ENCODE measurements around the gene C5orf58. TPM values are rescaled to one million over a fixed set of nuclear protein-coding genes. Genes with fewer than 3 reads are reported as not detected.
A peak's percentile ranks its signal among the peaks of the same experiment; 100 is the strongest.

C5orf58 gene
- total and polyA plus RNA-seq, 7 experiments from 2014 or later, result 1.6 to 2.0 TPM; not detected in 5

GRCh38 chr5:170192829-170193228, 40.0 kb upstream of the C5orf58 start:
- no peaks in the 10 kb centered on the region for H3K4me1 ChIP-seq (ENCODE audit: control insufficient read depth in 2 of 2, insufficient read depth in 2 of 2, low read length in 2 of 2)
- intact Hi-C loops (cut with micrococcal nuclease), result no loop called here
- DNase-seq (no peak), ATAC-seq (no peak)
- no peak overlapping the region for H3K4me3 Mint-ChIP-seq
- no peaks in the 10 kb centered on the region for H3K9me3 ChIP-seq (ENCODE audit: control insufficient read depth in 2 of 3, low read length in 3 of 3)
- peak overlapping the region in 1 of 9 donors; percentile 24 for H3K27ac Mint-ChIP-seq
- no peak overlapping the region for H3K27ac ChIP-seq (ENCODE audit: low read depth, low read length)
- no peaks in the 10 kb centered on the region for H3K27me3 ChIP-seq (ENCODE audit: control insufficient read depth in 2 of 2, insufficient read depth in 2 of 2, low read length in 2 of 2)
- H3K4me1 Mint-ChIP-seq, result peaks cover 0 to 2% (median 0%) of the 10 kb centered on the region in 7 donors
- no peaks in the 10 kb centered on the region for H3K9me3 Mint-ChIP-seq
- no peaks in the 10 kb centered on the region for H3K36me3 Mint-ChIP-seq
- no peak overlapping the region for H3K4me3 ChIP-seq (ENCODE audit: low read length)
- peaks cover 0 to 20% (median 0%) of the 10 kb centered on the region in 5 donors for H3K27me3 Mint-ChIP-seq
- H3K36me3 ChIP-seq (ENCODE audit: control insufficient read depth in 2 of 3, insufficient read depth in 3 of 3, low read length in 3 of 3), result no peaks in the 10 kb centered on the region
- ChIA-PET POLR2A (no interaction called here), CTCF (no interaction called here)

GRCh38 chr5:170195961-170196360, 36.8 kb upstream of the C5orf58 start:
- Histone ChIP-seq H3K4me1 (ENCODE audit: control insufficient read depth in 2 of 2, insufficient read depth in 2 of 2, low read length in 2 of 2) (no peaks in the 10 kb centered on the region), H3K36me3 (ENCODE audit: control insufficient read depth in 2 of 3, insufficient read depth in 3 of 3, low read length in 3 of 3) (no peaks in the 10 kb centered on the region), H3K4me3 (ENCODE audit: low read length) (no peak overlapping the region), H3K9me3 (ENCODE audit: control insufficient read depth in 2 of 3, low read length in 3 of 3) (no peaks in the 10 kb centered on the region), H3K27me3 (ENCODE audit: control insufficient read depth in 2 of 2, insufficient read depth in 2 of 2, low read length in 2 of 2) (no peaks in the 10 kb centered on the region), H3K27ac (ENCODE audit: low read depth, low read length) (no peak overlapping the region)
- Mint-ChIP-seq H3K4me1 (no peaks in the 10 kb centered on the region), H3K36me3 (no peaks in the 10 kb centered on the region), H3K27ac (no peak overlapping the region), H3K27me3 (peaks cover 0 to 9% (median 0%) of the 10 kb centered on the region in 5 donors), H3K9me3 (no peaks in the 10 kb centered on the region), H3K4me3 (no peak overlapping the region)
- ChIA-PET POLR2A (no interaction called here), CTCF (interaction anchor here (1.0 kb wide), 1 partner anchor 9 kb away, joined by 3 read pairs; no protein-coding TSS in a partner anchor)
- no peak for DNase-seq
- intact Hi-C loops (cut with micrococcal nuclease), result no loop called here
- no peak for ATAC-seq

GRCh38 chr5:170200876-170201275, 31.9 kb upstream of the C5orf58 start:
- intact Hi-C loops (cut with micrococcal nuclease), result no loop called here
- CTCF ChIA-PET, result no interaction called here
- POLR2A ChIA-PET, result no interaction called here

GRCh38 chr5:170201311-170201710, 31.5 kb upstream of the C5orf58 start:
- no peaks in the 10 kb centered on the region for H3K27me3 ChIP-seq (ENCODE audit: control insufficient read depth in 2 of 2, insufficient read depth in 2 of 2, low read length in 2 of 2)
- no peak for ATAC-seq
- H3K4me3 ChIP-seq (ENCODE audit: low read length), result no peak overlapping the region
- Mint-ChIP-seq H3K9me3 (no peaks in the 10 kb centered on the region), H3K36me3 (no peaks in the 10 kb centered on the region), H3K4me1 (no peaks in the 10 kb centered on the region), H3K27ac (peak overlapping the region in 1 of 9 donors; percentile 7), H3K4me3 (no peak overlapping the region), H3K27me3 (peaks cover 0 to 26% (median 7%) of the 10 kb centered on the region in 5 donors)
- no peaks in the 10 kb centered on the region for H3K4me1 ChIP-seq (ENCODE audit: control insufficient read depth in 2 of 2, insufficient read depth in 2 of 2, low read length in 2 of 2)
- POLR2A ChIA-PET, result no interaction called here
- DNase-seq, result no peak
- H3K36me3 ChIP-seq (ENCODE audit: control insufficient read depth in 2 of 3, insufficient read depth in 3 of 3, low read length in 3 of 3), result no peaks in the 10 kb centered on the region
- intact Hi-C loops (cut with micrococcal nuclease), result no loop called here
- no peaks in the 10 kb centered on the region for H3K9me3 ChIP-seq (ENCODE audit: control insufficient read depth in 2 of 3, low read length in 3 of 3)
- CTCF ChIA-PET, result no interaction called here
- H3K27ac ChIP-seq (ENCODE audit: low read depth, low read length), result no peak overlapping the region

More at GRCh38 chr5:170200876-170201275, 31.9 kb upstream of the C5orf58 start:
- H3K36me3 ChIP-seq (ENCODE audit: control insufficient read depth in 2 of 3, insufficient read depth in 3 of 3, low read length in 3 of 3), result no peaks in the 10 kb centered on the region
- DNase-seq (no peak), ATAC-seq (no peak)
- H3K9me3 ChIP-seq (ENCODE audit: control insufficient read depth in 2 of 3, low read length in 3 of 3), result no peaks in the 10 kb centered on the region
- Mint-ChIP-seq H3K4me3 (no peak overlapping the region), H3K9me3 (no peaks in the 10 kb centered on the region), H3K27ac (peak overlapping the region in 1 of 9 donors; percentile 7), H3K27me3 (peaks cover 0 to 26% (median 7%) of the 10 kb centered on the region in 5 donors), H3K4me1 (no peaks in the 10 kb centered on the region), H3K36me3 (no peaks in the 10 kb centered on the region)
- H3K4me1 ChIP-seq (ENCODE audit: control insufficient read depth in 2 of 2, insufficient read depth in 2 of 2, low read length in 2 of 2), result no peaks in the 10 kb centered on the region
- no peak overlapping the region for H3K4me3 ChIP-seq (ENCODE audit: low read length)
- H3K27ac ChIP-seq (ENCODE audit: low read depth, low read length), result no peak overlapping the region
- no peaks in the 10 kb centered on the region for H3K27me3 ChIP-seq (ENCODE audit: control insufficient read depth in 2 of 2, insufficient read depth in 2 of 2, low read length in 2 of 2)

- intact Hi-C loops (cut with micrococcal nuclease), result no loop called here
- Mint-ChIP-seq H3K36me3 (no peaks in the 10 kb centered on the region), H3K9me3 (no peaks in the 10 kb centered on the region), H3K4me3 (no peak overlapping the region), H3K27ac (no peak overlapping the region), H3K27me3 (peaks cover 0 to 30% (median 7%) of the 10 kb centered on the region in 5 donors), H3K4me1 (no peaks in the 10 kb centered on the region)
- DNase-seq (no peak), ATAC-seq (no peak)
- Histone ChIP-seq H3K27me3 (ENCODE audit: control insufficient read depth in 2 of 2, insufficient read depth in 2 of 2, low read length in 2 of 2) (no peaks in the 10 kb centered on the region), H3K4me1 (ENCODE audit: control insufficient read depth in 2 of 2, insufficient read depth in 2 of 2, low read length in 2 of 2) (no peaks in the 10 kb centered on the region), H3K4me3 (ENCODE audit: low read length) (no peak overlapping the region), H3K36me3 (ENCODE audit: control insufficient read depth in 2 of 3, insufficient read depth in 3 of 3, low read length in 3 of 3) (no peaks in the 10 kb centered on the region), H3K9me3 (ENCODE audit: control insufficient read depth in 2 of 3, low read length in 3 of 3) (no peaks in the 10 kb centered on the region), H3K27ac (ENCODE audit: low read depth, low read length) (no peak overlapping the region)
- CTCF ChIA-PET, result no interaction called here
- POLR2A ChIA-PET, result no interaction called here
Measured at GRCh38 chr5:170202117-170202516, 30.7 kb upstream of the C5orf58 start.

GRCh38 chr5:170204202-170204601, 28.6 kb upstream of the C5orf58 start:
- Histone ChIP-seq H3K27me3 (ENCODE audit: control insufficient read depth in 2 of 2, insufficient read depth in 2 of 2, low read length in 2 of 2) (no peaks in the 10 kb centered on the region), H3K4me3 (ENCODE audit: low read length) (no peak overlapping the region), H3K27ac (ENCODE audit: low read depth, low read length) (no peak overlapping the region), H3K9me3 (ENCODE audit: control insufficient read depth in 2 of 3, low read length in 3 of 3) (no peaks in the 10 kb centered on the region), H3K4me1 (ENCODE audit: control insufficient read depth in 2 of 2, insufficient read depth in 2 of 2, low read length in 2 of 2) (no peaks in the 10 kb centered on the region), H3K36me3 (ENCODE audit: control insufficient read depth in 2 of 3, insufficient read depth in 3 of 3, low read length in 3 of 3) (no peaks in the 10 kb centered on the region)
- H3K36me3 Mint-ChIP-seq, result no peaks in the 10 kb centered on the region
- H3K9me3 Mint-ChIP-seq, result no peaks in the 10 kb centered on the region
- intact Hi-C loops (cut with micrococcal nuclease), result no loop called here
- ChIA-PET POLR2A (no interaction called here), CTCF (interaction anchor here (1.6 kb wide), 1 partner anchor 8 kb away, joined by 3 read pairs; no protein-coding TSS in a partner anchor)
- no peaks in the 10 kb centered on the region for H3K4me1 Mint-ChIP-seq
- DNase-seq (no peak), ATAC-seq (no peak)
- H3K4me3 Mint-ChIP-seq, result no peak overlapping the region
- no peak overlapping the region for H3K27ac Mint-ChIP-seq
- peaks cover 0 to 37% (median 7%) of the 10 kb centered on the region in 5 donors for H3K27me3 Mint-ChIP-seq

GRCh38 chr5:170206216-170206615, 26.6 kb upstream of the C5orf58 start:
- CTCF ChIA-PET, result no interaction called here
- no peak overlapping the region for H3K4me3 ChIP-seq (ENCODE audit: low read length)
- peaks cover 0 to 53% (median 16%) of the 10 kb centered on the region in 5 donors for H3K27me3 Mint-ChIP-seq

More at GRCh38 chr5:170206216-170206615, 26.6 kb upstream of the C5orf58 start:
- Mint-ChIP-seq H3K4me3 (no peak overlapping the region), H3K27ac (no peak overlapping the region), H3K36me3 (peaks cover 0 to 4% (median 0%) of the 10 kb centered on the region in 5 donors), H3K4me1 (no peaks in the 10 kb centered on the region), H3K9me3 (peaks cover 0 to 7% (median 3%) of the 10 kb centered on the region in 11 donors)
- POLR2A ChIA-PET, result no interaction called here
- ATAC-seq (no peak), DNase-seq (no peak)
- intact Hi-C loops (cut with micrococcal nuclease), result no loop called here
- H3K27me3 ChIP-seq (ENCODE audit: control insufficient read depth in 2 of 2, insufficient read depth in 2 of 2, low read length in 2 of 2), result no peaks in the 10 kb centered on the region
- H3K27ac ChIP-seq (ENCODE audit: low read depth, low read length), result no peak overlapping the region
- no peaks in the 10 kb centered on the region for H3K36me3 ChIP-seq (ENCODE audit: control insufficient read depth in 2 of 3, insufficient read depth in 3 of 3, low read length in 3 of 3)
- no peaks in the 10 kb centered on the region for H3K9me3 ChIP-seq (ENCODE audit: control insufficient read depth in 2 of 3, low read length in 3 of 3)
- H3K4me1 ChIP-seq (ENCODE audit: control insufficient read depth in 2 of 2, insufficient read depth in 2 of 2, low read length in 2 of 2), result no peaks in the 10 kb centered on the region

All from naive thymus-derived CD4-positive, alpha-beta T cell (primary cell).